H9 (cell line): ENCODE data around the gene LPCAT2. TPM values are rescaled to one million over a fixed set of nuclear protein-coding genes. Genes with fewer than 3 reads are reported as not detected.

Experiments
- DNase-seq: peaks from one replicate; pipeline ENCODE4 v3.0.0-alpha.2; 2017
- H2AFZ ChIP-seq: one replicate; pipeline ENCODE4 v1.6.1; 2013; ENCODE audit warnings: mild to moderate bottlenecking, low read length, control low read depth, moderate library complexity
- H2AK5ac ChIP-seq: 2 replicates; pipeline ENCODE4 v1.6.1; 2013; ENCODE audit warnings: low read length, control low read depth, mixed read lengths; ENCODE audit not compliant: insufficient read length
- H2BK120ac ChIP-seq: one replicate; pipeline ENCODE4 v1.6.1; 2013; ENCODE audit warnings: low read depth, mild to moderate bottlenecking, low read length, control low read depth, inconsistent platforms; ENCODE audit not compliant: poor library complexity, severe bottlenecking
- H2BK12ac ChIP-seq: 2 replicates; pipeline ENCODE4 v1.6.1; 2013; ENCODE audit warnings: low read length, control low read depth, mixed read lengths, low read depth; ENCODE audit not compliant: insufficient read length
- H2BK15ac ChIP-seq: 2 replicates; pipeline ENCODE4 v1.6.1; 2013; ENCODE audit warnings: low read depth, low read length, control low read depth
- H2BK20ac ChIP-seq: one replicate; pipeline ENCODE4 v1.6.1; 2013; ENCODE audit warnings: low read depth, mild to moderate bottlenecking, low read length, control low read depth, inconsistent platforms; ENCODE audit not compliant: poor library complexity, severe bottlenecking
- H2BK5ac ChIP-seq: 2 replicates; pipeline ENCODE4 v1.6.1; 2013; ENCODE audit warnings: low read length, control low read depth, mixed read lengths; ENCODE audit not compliant: insufficient read length
- H3K14ac ChIP-seq: 2 replicates; pipeline ENCODE4 v1.6.1; 2013; ENCODE audit warnings: low read length, control low read depth; ENCODE audit not compliant: insufficient read depth
- H3K18ac ChIP-seq: 2 replicates; pipeline ENCODE4 v1.6.1; 2013; ENCODE audit warnings: low read depth, mild to moderate bottlenecking, mixed read lengths, low read length, control low read depth; ENCODE audit not compliant: insufficient read length
- H3K23ac ChIP-seq: 2 replicates; pipeline ENCODE4 v1.6.1; 2013; ENCODE audit warnings: low read length, control low read depth, mixed read lengths, low read depth; ENCODE audit not compliant: insufficient read length
- H3K23me2 ChIP-seq: 2 replicates; pipeline ENCODE4 v1.6.1; 2013; ENCODE audit warnings: low read depth, mild to moderate bottlenecking, mixed read lengths, low read length, control low read depth; ENCODE audit not compliant: insufficient read length, poor library complexity, severe bottlenecking
- H3K27ac ChIP-seq: 2 replicates; pipeline ENCODE4 v1.5.1; 2013; ENCODE audit warnings: low read length, control low read depth, mixed read lengths, low read depth; ENCODE audit not compliant: insufficient read length
- H3K27me3 ChIP-seq: 2 replicates; pipeline ENCODE4 v1.6.1; 2013; ENCODE audit warnings: low read length, control low read depth, inconsistent platforms; ENCODE audit not compliant: insufficient read depth
- H3K4ac ChIP-seq: 2 replicates; pipeline ENCODE4 v1.6.1; 2013; ENCODE audit warnings: low read depth, mild to moderate bottlenecking, control low read depth, inconsistent platforms, low read length, moderate library complexity
- H3K4me1 ChIP-seq: 2 replicates; pipeline ENCODE4 v1.6.1; 2013; ENCODE audit warnings: low read length, control low read depth, inconsistent platforms; ENCODE audit not compliant: insufficient read depth
- H3K4me2 ChIP-seq: 2 replicates; pipeline ENCODE4 v1.6.1; 2013; ENCODE audit warnings: low read length, control low read depth, mixed read lengths; ENCODE audit not compliant: insufficient read length, insufficient read depth
- H3K56ac ChIP-seq: 2 replicates; pipeline ENCODE4 v1.6.1; 2013; ENCODE audit warnings: low read depth, mild to moderate bottlenecking, mixed read lengths, low read length, control low read depth; ENCODE audit not compliant: insufficient read length
- H3K79me1 ChIP-seq: 2 replicates; pipeline ENCODE4 v1.6.1; 2013; ENCODE audit warnings: low read depth, mild to moderate bottlenecking, moderate library complexity, low read length, control low read depth, inconsistent platforms; ENCODE audit not compliant: insufficient read depth, poor library complexity, severe bottlenecking
- H3K79me2 ChIP-seq: 2 replicates; pipeline ENCODE4 v1.6.1; 2013; ENCODE audit warnings: low read length, control low read depth, inconsistent platforms; ENCODE audit not compliant: insufficient read depth
- H3K9ac ChIP-seq: 2 replicates; pipeline ENCODE4 v1.6.1; 2013; ENCODE audit warnings: low read length, control low read depth, mixed read lengths; ENCODE audit not compliant: insufficient read length; ENCODE audit errors: extremely low read depth
- H3K9me3 ChIP-seq: one replicate; pipeline ENCODE4 v1.6.1; 2013; ENCODE audit warnings: low read depth, low read length, inconsistent platforms; ENCODE audit not compliant: control insufficient read depth
- H3T11ph ChIP-seq: one replicate; pipeline ENCODE4 v1.6.1; 2013; ENCODE audit warnings: mild to moderate bottlenecking, low read length, control low read depth, inconsistent platforms
- H4K20me1 ChIP-seq: one replicate; pipeline ENCODE4 v1.6.1; 2013; ENCODE audit not compliant: control insufficient read depth, insufficient read length, insufficient read depth
- H4K5ac ChIP-seq: 2 replicates; pipeline ENCODE4 v1.6.1; 2013; ENCODE audit warnings: low read depth, mild to moderate bottlenecking, mixed read lengths, low read length, control low read depth; ENCODE audit not compliant: insufficient read length
- H4K8ac ChIP-seq: replicated peaks from 2 replicates; pipeline ENCODE4 v1.6.1; 2013; ENCODE audit warnings: low read length, control low read depth, mixed read lengths, low read depth; ENCODE audit not compliant: insufficient read length
- H4K91ac ChIP-seq: 2 replicates; pipeline ENCODE4 v1.6.1; 2013; ENCODE audit warnings: low read depth, mild to moderate bottlenecking, moderate library complexity, mixed read lengths, low read length, control low read depth; ENCODE audit not compliant: insufficient read length
- H3K27ac Mint-ChIP-seq, 3 experiments: 2 replicates in 2 of 3; 3 replicates in 1 of 3; pipeline ENCODE4 v1.8.0; 2020 to 2021; ENCODE audit warnings: mixed read lengths in 3 of 3, mild to moderate bottlenecking in 1 of 3, moderate library complexity in 1 of 3
- H3K27me3 Mint-ChIP-seq: 2 replicates; pipeline ENCODE4 v1.8.0; 2021; ENCODE audit warnings: low read depth, mild to moderate bottlenecking, moderate library complexity, mixed read lengths
- H3K36me3 Mint-ChIP-seq, 3 experiments: 2 replicates in 2 of 3; 3 replicates in 1 of 3; pipeline ENCODE4 v1.8.0; 2020 to 2021; ENCODE audit warnings: low read depth in 3 of 3, mixed read lengths in 3 of 3; ENCODE audit not compliant: insufficient read depth in 1 of 3
- H3K4me1 Mint-ChIP-seq, 2 experiments: 2 replicates each; pipeline ENCODE4 v1.8.0; 2020; ENCODE audit warnings: mixed read lengths in 2 of 2
- H3K4me3 Mint-ChIP-seq, 2 experiments: 2 replicates in 1 of 2; 3 replicates in 1 of 2; pipeline ENCODE4 v1.8.0; 2020 to 2021; ENCODE audit warnings: mild to moderate bottlenecking in 2 of 2, mixed read lengths in 2 of 2, moderate library complexity in 1 of 2
- H3K9me3 Mint-ChIP-seq, 2 experiments: 2 replicates in 1 of 2; 3 replicates in 1 of 2; pipeline ENCODE4 v1.8.0; 2020; ENCODE audit warnings: mild to moderate bottlenecking in 2 of 2, mixed read lengths in 2 of 2, moderate library complexity in 1 of 2
- WGBS: extraction: QIAGEN DNeasy Blood & Tissue Kit; methylation state at CpG from one replicate; pipeline ENCODE4 v1.1.7; 2013; ENCODE audit warnings: missing lambda C conversion rate, low lambda C conversion rate, mixed read lengths; ENCODE audit not compliant: insufficient read length; ENCODE audit errors: extremely low coverage; 5-methylcytosine and 5-hydroxymethylcytosine counted together
- total RNA-seq: library from RNA; stranded (reverse); gene quantifications from 2 replicates; pipeline ENCODE4 v1.2.1, GENCODE V29; 2021
- TF ChIP-seq, protein P1 (sequence below): fragments of 200-600 bp; sonication (generic); conservative IDR thresholded peaks from 3 replicates; pipeline ENCODE4 v1.8.0; 2021; ENCODE audit warnings: antibody characterized with exemption, mild to moderate bottlenecking

LPCAT2 gene
- total RNA-seq, 1 experiment from 2014 or later, result 2.8 TPM

DNA sequence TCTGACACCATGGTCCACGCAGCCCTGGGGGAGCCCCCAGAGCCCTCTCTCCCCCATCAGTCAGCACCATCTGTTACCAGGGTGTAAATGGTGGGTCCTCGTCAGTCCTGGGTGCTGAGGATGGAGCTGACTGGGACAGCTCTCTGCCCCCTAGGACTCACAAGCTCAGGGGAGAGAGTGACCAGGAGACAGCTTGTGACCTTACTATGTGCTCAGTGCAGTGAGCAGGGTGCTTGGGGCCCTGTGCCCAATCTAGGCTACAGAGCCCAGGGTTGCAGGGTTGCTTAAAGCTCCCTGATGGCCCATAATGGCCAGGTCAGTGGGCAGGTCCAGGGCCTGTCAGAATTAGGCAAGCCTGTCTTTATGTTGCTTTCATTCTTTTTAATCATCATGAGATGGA, 18.6 kb upstream of the LPCAT2 start:
- no peaks in the 10 kb centered on the region for H3K9me3 Mint-ChIP-seq
- TF ChIP-seq, protein P1, sequence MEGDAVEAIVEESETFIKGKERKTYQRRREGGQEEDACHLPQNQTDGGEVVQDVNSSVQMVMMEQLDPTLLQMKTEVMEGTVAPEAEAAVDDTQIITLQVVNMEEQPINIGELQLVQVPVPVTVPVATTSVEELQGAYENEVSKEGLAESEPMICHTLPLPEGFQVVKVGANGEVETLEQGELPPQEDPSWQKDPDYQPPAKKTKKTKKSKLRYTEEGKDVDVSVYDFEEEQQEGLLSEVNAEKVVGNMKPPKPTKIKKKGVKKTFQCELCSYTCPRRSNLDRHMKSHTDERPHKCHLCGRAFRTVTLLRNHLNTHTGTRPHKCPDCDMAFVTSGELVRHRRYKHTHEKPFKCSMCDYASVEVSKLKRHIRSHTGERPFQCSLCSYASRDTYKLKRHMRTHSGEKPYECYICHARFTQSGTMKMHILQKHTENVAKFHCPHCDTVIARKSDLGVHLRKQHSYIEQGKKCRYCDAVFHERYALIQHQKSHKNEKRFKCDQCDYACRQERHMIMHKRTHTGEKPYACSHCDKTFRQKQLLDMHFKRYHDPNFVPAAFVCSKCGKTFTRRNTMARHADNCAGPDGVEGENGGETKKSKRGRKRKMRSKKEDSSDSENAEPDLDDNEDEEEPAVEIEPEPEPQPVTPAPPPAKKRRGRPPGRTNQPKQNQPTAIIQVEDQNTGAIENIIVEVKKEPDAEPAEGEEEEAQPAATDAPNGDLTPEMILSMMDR, result no peak
- Histone ChIP-seq H2BK15ac (no peak overlapping the region), H3K9ac (no peak overlapping the region), H2BK20ac (no peak overlapping the region), H3K23me2 (no peaks in the 10 kb centered on the region), H2BK5ac (no peak overlapping the region), H4K8ac (no peak overlapping the region), H3K4ac (no peak overlapping the region), H3K56ac (no peak overlapping the region), H3K14ac (no peak overlapping the region), H4K5ac (no peak overlapping the region), H3K79me1 (no peaks in the 10 kb centered on the region), H3K9me3 (no peaks in the 10 kb centered on the region), H2BK12ac (no peak overlapping the region), H3K4me2 (no peak overlapping the region), H3K18ac (no peak overlapping the region), H3K23ac (no peak overlapping the region), H4K20me1 (no peaks in the 10 kb centered on the region), H4K91ac (no peak overlapping the region), H2BK120ac (no peak overlapping the region), H3K27me3 (no peaks in the 10 kb centered on the region), H3T11ph (no peak overlapping the region), H3K27ac (no peak overlapping the region), H3K79me2 (no peaks in the 10 kb centered on the region), H3K4me1 (no peaks in the 10 kb centered on the region), H2AK5ac (no peak overlapping the region), H2AFZ (no peak overlapping the region)
- WGBS, result no CpG with 5 or more reads among the region's 2 CpGs
- peaks cover 3 to 17% (median 7%) of the 10 kb centered on the region in 3 experiments; a peak in 5 of 7 replicates for H3K36me3 Mint-ChIP-seq
- H3K27me3 Mint-ChIP-seq, result no peaks in the 10 kb centered on the region; the same call in 1 of the 2 replicates
- H3K27ac Mint-ChIP-seq, result no peak overlapping the region
- no peak overlapping the region for H3K4me3 Mint-ChIP-seq
- peaks cover 2% of the 10 kb centered on the region in 2 experiments; a peak in 1 of 4 replicates for H3K4me1 Mint-ChIP-seq
- no peak for DNase-seq
